NCI-H524 (cell line): Measurements from ENCODE around the gene CEP131.
"Not testable (repeated sequence)": the region's sequence is repeated elsewhere in the genome, so short reads cannot be mapped to it uniquely, and the experiment has no call there.

ENCODE experiments used
- DNase-seq, 2 experiments: peaks; one replicate each; lab custom pipeline; 2025; lab: John Stamatoyannopoulos, UW

Gene CEP131

DNA sequence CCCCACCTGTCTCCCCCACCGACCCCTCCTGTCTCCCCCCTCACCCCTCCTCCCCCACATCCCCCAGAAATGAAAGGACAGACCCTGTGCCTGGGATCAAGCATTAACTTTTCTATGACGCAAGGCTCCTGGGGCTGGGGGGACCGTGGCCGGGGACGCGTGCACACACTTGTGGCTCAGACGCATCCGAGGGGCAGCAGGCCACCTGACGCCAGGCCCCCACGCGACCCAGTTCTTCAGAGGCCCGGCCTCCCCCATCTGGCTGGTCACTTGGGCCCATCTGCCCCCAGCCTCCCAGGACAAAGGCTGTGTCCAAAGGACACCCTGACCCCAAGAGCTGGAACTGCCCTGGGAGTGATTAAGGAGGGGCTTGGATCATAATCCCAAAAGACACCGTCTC is 71.5 kb downstream of the CEP131 start:
- DNase-seq: no peak

DNA sequence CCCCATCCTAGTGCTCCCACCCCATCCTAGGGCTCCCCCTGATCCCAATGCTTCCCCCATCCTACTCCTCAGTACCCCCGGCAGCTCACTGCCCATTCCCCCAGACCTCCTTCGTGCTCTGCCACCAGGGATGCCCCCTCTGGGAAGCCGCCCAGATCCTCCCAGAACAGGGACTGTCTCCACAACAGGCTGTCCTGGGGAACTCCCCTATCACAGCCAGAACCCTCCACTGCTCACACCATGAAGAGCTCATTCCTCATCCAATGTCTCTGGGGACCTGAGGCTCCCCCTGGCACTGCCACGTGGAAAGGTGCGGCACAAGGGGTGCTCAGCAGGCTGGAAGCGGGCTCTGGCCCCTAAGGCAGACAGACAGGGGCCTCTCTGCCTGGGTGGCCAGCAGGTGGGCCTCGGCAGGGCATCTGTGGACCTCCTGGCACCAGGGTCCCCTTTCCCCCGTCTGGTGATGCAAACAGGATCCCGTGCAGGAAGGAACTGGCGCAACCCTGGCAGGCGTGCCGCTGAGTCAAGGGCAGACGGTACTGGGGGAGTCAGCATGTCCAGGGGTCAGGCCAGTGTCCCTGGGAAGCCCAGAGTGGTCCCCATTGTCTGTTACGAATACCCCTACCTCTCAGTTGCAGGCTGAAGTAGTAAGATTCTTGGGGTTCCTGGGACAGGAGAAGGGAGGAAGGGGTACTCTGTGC is 72.2 kb downstream of the CEP131 start:
- no peak for DNase-seq

DNA sequence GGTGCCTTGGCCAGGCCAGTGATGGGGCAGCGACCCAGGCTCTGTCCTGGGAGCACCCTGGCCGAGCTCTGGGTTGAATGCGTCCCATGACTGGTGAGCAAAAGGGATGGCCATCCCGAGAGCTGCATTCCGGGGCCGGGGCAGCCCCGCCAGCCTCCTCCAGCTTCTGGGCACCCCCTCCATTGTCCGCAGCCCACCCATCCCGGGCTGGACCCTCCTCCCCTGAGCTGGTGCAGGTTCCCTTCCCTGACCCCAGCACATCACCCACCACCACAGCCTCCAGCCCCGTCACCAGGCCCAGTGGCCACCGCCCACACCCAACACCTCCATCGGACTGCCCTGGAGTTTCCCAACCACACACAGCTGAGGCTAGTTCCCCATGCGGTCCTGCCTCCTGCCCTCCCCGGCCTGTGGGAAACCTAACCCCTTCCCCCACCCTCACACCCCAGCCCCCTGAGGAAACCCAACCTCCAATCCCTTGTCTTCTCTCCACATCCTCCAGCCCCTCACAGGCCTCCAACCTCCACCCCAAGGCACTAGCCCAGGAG is 73.7 kb downstream of the CEP131 start:
- DNase-seq: no peak

DNA sequence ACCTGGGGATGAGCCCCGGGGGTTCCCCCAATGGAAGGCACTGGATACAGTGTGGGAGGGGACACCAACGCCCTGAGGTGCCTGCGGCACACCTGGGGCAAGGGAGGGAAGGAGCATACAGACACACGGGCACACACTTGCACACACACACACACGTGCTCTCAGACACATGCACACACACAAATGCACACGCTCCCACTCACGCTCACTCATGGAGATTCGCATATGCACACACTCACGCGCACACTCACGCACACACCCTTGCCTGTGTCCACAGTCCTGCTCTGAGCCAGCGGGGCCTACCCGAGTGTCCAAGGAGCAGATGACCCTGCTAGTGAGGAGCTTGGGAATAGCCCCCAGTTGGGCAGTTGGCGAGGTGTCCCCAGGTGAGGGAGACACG is 74.2 kb downstream of the CEP131 start:
- DNase-seq: no peak

DNA sequence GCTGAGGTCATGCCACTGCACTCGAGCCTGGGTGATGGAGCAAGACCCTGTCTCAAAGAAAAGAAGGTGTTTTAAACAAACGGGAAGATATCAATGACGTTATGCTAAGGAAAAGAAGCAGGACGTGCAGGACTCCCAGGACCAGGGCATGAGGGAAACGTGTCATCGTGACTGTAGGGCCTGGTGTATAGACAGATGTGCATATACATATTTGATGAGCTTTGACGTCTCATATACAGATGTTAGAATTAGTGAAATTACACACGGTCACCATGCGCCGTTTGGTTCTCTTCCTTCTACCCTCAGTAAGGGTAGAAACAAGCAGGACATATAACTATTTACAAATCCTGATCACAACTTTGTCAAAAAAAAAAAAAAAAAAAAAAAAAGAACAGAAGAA is 75.1 kb downstream of the CEP131 start:
- no peak for DNase-seq

DNA sequence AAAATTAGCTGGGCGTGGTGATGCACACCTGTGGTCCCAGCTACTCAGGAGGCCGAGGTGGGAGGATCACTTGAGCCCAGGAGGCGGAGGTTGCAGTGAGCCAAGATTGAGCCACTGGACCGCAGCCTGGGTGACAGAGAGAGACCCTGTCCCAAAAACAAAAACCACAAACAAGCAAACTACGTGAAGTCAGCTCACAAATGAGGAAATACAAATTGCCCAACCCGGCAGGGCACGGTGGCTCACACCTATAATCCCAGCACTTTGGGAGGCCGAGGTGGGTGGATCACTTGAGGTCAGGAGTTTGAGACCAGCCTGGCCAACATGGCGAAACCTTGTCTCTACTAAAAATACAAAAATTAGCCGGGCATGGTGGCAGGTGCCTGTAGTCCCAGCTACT is 76.6 kb downstream of the CEP131 start:
- not testable (repeated sequence) for DNase-seq

DNA sequence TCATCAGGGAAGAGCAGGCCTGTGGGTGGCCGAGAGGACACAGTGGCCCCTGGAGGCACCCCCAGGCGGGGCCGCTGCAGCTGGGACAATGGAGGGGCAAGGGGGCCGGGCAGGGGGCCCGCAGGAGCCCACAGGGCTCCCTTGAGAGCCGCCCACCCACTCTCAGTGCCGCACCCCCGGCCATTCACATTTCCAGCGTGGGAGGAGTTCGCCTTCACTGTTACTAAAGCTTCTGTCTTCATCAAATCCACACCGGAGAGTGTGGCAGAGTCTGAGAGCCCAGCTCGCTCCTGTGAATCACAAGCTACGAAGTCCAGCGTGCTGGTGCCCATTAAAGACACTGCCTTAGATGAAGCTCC is 78.4 kb downstream of the CEP131 start:
- DNase-seq: no peak

DNA sequence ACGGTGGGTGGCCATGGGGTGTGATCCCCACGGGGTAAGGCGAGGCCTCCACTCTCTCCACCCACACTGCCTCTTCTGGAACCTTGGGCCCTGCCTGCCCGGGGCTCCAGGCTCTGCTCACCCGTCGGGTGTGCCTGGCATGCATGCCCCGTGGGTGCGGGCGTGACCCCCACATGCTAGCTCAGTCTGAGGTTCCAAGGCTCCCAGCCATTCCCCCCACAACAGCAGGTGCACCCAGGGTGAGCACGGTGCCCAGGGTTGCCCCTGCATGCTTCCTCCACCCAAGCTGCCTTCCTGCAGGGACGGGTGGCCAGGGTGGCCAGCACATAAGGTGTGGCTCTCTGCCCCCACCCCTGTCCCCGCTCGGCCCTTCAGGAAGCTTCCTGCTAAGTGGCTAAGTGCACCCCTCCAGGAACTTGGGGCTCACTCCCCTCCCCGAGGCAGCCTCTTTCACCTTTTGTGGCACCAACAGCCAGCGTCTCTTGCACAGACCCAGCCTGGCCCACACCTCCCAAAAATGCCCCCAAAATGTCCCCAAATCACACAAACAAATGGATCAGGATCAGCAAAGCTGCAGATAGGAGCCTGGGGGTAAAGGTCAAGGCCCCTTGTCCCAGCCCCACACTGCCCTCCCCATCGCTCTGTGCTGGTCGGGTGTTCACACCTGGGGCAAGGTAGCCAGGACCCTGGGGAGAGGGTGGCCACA is 78.9 kb downstream of the CEP131 start:
- DNase-seq: no peak

DNA sequence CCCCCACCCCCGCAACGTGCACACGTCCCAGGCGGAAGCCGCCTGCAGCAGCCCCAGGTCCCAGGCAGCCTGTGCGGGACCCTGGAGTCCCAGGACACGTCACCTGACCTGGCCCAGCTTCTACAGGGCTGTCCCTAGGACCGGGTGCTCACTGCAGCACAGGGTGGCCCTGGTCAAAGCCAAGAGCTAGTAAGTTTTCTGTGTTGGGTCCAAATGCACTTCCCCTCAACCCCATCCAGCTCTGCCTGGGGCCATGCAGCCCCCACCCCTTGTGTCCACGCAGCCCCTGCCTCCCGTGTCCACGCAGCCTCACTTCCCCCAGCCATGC is 79.6 kb downstream of the CEP131 start:
- DNase-seq: no peak

DNA sequence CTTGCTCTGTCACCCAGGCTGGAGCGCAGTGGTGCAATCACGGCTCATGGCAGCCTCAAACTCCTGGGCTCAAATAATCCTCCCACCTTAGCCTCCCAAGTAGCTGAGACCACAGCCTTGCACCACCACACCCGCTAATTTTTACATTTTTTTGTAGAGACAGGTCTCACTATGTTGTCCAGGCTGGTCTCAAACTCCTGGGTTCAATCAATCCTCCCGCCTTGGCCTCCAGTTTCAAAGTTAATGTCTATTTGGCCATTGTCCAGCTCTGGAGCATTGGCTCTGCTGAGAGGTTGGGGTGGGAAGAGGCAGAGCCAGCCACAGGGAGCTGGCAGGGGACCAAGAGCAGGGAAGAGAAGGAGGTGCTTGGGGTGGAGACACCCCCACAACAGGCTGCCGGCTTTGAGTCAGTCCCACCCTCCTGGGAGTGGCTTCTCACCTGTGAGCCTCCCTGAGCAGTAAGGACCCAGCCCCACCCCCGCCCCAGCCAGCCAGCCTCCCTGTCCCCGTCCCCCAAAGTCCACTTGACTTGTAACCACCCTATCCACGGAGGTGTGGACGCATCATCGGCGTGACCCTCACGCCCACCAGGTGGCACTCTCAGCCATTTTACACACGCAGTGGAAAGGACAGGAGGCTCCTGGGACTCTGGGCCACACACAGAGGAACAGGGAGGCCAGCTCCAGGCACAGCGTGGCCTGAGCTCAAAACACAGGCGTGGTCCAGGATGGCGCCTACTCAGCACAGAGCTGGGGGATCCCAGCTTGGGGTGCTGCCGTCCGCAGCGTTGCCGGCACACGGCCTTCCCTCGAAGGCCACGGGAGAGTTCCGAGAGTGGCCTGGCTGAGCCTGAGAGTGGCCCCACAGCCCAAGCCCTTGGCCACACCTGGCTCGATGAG is 80.2 kb downstream of the CEP131 start:
- peak; percentile 88 to 94 for DNase-seq

DNA sequence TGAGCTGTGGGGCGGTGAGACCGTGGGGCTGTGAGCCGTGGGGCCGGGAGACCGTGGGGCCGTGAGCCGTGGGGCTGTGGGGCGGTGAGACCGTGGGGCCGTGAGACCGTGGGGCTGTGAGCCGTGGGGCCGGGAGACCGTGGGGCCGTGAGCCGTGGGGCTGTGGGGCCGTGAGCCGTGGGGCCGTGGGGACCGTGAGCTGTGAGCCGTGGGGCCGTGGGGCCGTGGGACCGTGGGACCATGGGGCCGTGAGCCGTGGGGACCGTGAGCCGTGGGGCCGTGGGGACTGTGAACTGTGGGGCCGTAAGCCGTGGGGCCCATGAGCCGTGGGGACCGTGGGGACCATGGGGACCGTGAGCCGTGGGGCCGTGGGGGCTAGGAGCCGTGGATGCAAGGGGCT is 82.1 kb downstream of the CEP131 start:
- no peak for DNase-seq

DNA sequence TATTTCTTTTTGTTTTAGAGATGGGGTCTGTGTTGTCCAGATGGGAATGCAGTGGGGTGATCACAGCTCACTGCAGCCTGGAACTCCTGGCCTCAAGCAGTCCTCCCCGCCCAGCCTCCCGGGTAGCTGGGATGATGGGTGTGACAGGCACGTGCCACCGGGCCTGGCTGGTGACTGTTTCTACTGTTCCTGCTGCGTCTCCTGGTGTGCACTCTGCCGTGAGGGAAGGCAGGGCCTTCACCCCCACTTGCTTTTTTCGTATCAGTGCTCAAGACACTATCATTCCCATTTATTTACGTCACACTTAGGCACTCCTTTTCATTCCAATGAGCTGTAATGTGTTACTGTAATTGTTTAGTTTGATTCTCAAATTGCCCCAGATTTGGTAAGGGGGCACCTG is 82.7 kb downstream of the CEP131 start:
- no peak for DNase-seq
